Osteoblast (primary cell): ENCODE data around the gene CLDN14. TPM values are rescaled to one million over a fixed set of nuclear protein-coding genes. Genes with fewer than 3 reads are reported as not detected.

Source experiments
- DNase-seq: peaks from one replicate; pipeline ENCODE4 v3.0.0; 2011; ENCODE audit warnings: low spot score, mixed read lengths; ENCODE audit not compliant: insufficient read length; ENCODE audit errors: missing footprints
- H2AFZ ChIP-seq: 2 replicates; pipeline ENCODE4 v1.6.0; 2011; ENCODE audit warnings: mild to moderate bottlenecking, low read length
- H3K27ac ChIP-seq: 2 replicates; pipeline ENCODE4 v1.5.1; 2011; ENCODE audit warnings: mild to moderate bottlenecking, low read depth, low read length, moderate library complexity
- H3K27me3 ChIP-seq: 2 replicates; pipeline ENCODE4 v1.6.0; 2012; ENCODE audit warnings: mild to moderate bottlenecking, control low read depth, inconsistent platforms, low read length, moderate library complexity; ENCODE audit not compliant: insufficient read depth
- H3K36me3 ChIP-seq: 2 replicates; pipeline ENCODE4 v1.5.1; 2011; ENCODE audit warnings: mild to moderate bottlenecking, low read length, control low read depth, moderate library complexity; ENCODE audit not compliant: insufficient read depth
- H3K4me1 ChIP-seq: 2 replicates; pipeline ENCODE4 v1.5.1; 2011; ENCODE audit warnings: mild to moderate bottlenecking, low read length, control low read depth, moderate library complexity; ENCODE audit not compliant: insufficient read depth
- H3K4me2 ChIP-seq: 2 replicates; pipeline ENCODE4 v1.6.0; 2011; ENCODE audit warnings: mild to moderate bottlenecking, low read length; ENCODE audit not compliant: insufficient read depth
- H3K4me3 ChIP-seq: fragments of 200-600 bp; sonication (generic); 3 replicates; pipeline ENCODE4 v1.5.1; 2012; ENCODE audit warnings: mild to moderate bottlenecking, low read length, inconsistent platforms; ENCODE audit not compliant: insufficient read depth
- H3K79me2 ChIP-seq: 2 replicates; pipeline ENCODE4 v1.6.0; 2012; ENCODE audit warnings: mild to moderate bottlenecking, low read length, control low read depth, inconsistent platforms; ENCODE audit not compliant: insufficient read depth
- H3K9me3 ChIP-seq: 2 replicates; pipeline ENCODE4 v1.5.1; 2011; ENCODE audit warnings: low read depth, low read length, control low read depth
- H4K20me1 ChIP-seq: 2 replicates; pipeline ENCODE4 v1.6.0; 2012; ENCODE audit warnings: mild to moderate bottlenecking, low read length, control low read depth; ENCODE audit not compliant: insufficient read depth
- CTCF ChIP-seq: IDR thresholded peaks from 2 replicates; pipeline ENCODE4 v1.5.1; 2011; ENCODE audit warnings: mild to moderate bottlenecking, low read depth, low read length, moderate library complexity; ENCODE audit errors: extremely low read depth
- total RNA-seq: library from RNA; depleted of rRNA; stranded (reverse); fragments of >200 nt; gene quantifications from 2 replicates; pipeline ENCODE4 v1.2.3, GENCODE V29; 2012

Gene CLDN14
- total RNA-seq, 1 donor: 0.36 TPM

DNA sequence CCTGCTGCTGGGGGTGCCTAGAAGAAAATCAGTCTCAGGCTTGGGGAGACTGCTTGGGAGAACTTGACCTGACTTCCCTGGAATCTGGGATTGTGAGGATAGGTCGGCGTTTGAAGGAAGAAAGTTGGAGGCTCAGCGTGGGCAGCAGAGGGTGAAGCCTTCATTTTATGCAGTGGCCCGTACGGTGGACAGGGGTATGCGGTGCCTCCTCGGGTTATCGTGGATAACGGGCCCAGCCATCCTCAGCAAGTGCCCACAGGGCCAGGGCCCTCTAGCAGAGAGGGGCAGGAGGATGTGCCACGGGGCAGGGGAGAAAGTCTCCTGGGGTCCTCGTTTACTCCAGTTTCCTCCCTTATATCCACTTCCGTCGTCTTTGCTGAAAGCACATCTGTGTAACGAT is 60.7 kb downstream of the CLDN14 start:
- no peaks in the 10 kb centered on the region for H3K79me2 ChIP-seq
- no peak overlapping the region for H3K4me2 ChIP-seq
- no peaks in the 10 kb centered on the region for H4K20me1 ChIP-seq
- H2AFZ ChIP-seq: no peak overlapping the region
- no peak for TF ChIP-seq CTCF
- H3K4me1 ChIP-seq: peaks cover 7% of the 10 kb centered on the region
- no peaks in the 10 kb centered on the region for H3K9me3 ChIP-seq
- H3K36me3 ChIP-seq: peaks cover 3% of the 10 kb centered on the region
- no peaks in the 10 kb centered on the region for H3K27me3 ChIP-seq
- DNase-seq: no peak
- H3K27ac ChIP-seq: no peak overlapping the region
- no peak overlapping the region for H3K4me3 ChIP-seq

GRCh38 chr21:36415375-36415774 is 64.5 kb downstream of the CLDN14 start:
- Histone ChIP-seq H3K27ac (no peak overlapping the region), H4K20me1 (no peaks in the 10 kb centered on the region), H3K9me3 (no peaks in the 10 kb centered on the region), H3K79me2 (no peaks in the 10 kb centered on the region), H3K27me3 (no peaks in the 10 kb centered on the region), H3K4me1 (no peaks in the 10 kb centered on the region), H3K4me3 (no peak overlapping the region), H2AFZ (no peak overlapping the region), H3K4me2 (no peak overlapping the region), H3K36me3 (peaks cover 15% of the 10 kb centered on the region)
- no peak for TF ChIP-seq CTCF
- no peak for DNase-seq

DNA sequence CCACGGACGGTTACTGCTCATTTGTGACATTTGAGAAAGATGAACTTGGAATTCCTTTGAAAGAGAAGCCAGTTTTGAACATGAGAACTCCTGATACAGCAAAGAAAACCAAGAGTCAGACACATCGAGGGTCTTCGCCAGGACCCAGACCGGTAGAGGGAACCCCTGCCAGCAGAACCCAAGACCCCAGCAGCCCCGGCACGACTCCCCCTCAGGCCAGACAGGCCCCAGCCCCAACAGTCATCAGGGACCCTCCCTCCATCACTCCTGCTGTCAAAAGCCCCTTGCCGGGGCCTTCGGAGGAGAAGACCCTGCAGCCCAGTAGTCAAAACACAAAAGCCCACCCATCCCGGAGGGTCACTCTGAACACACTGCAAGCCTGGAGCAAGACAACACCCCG is 67.0 kb downstream of the CLDN14 start:
- no peak overlapping the region for H3K4me2 ChIP-seq
- H3K9me3 ChIP-seq: no peaks in the 10 kb centered on the region

DNA sequence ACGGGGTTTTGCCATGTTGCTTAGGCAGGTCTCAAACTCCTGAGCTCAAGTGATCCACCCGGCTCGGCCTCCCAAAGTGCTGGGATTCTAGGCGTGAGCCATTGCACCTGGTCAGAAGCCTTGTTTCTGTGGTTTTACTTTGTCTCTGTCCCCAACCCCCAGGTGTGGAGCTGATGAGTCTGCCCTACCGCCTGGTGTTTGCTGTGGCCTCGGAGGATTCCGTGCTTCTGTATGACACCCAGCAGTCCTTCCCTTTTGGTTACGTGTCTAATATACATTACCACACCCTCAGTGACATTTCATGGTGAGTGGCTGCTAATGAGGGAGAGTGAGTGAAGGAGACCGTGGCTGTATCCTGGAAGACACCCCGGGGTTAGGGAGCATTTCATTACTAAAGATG is 68.6 kb downstream of the CLDN14 start:
- Histone ChIP-seq H3K4me1 (no peaks in the 10 kb centered on the region), H3K27me3 (no peaks in the 10 kb centered on the region), H3K79me2 (no peaks in the 10 kb centered on the region), H3K27ac (no peak overlapping the region), H3K4me2 (no peak overlapping the region), H4K20me1 (no peaks in the 10 kb centered on the region), H3K36me3 (peaks cover 17% of the 10 kb centered on the region), H3K4me3 (no peak overlapping the region), H2AFZ (no peak overlapping the region), H3K9me3 (no peaks in the 10 kb centered on the region)
- TF ChIP-seq CTCF: no peak
- DNase-seq: no peak

More for the DNA sequence above, 67.0 kb downstream of the CLDN14 start:
- Histone ChIP-seq H3K79me2 (no peaks in the 10 kb centered on the region), H3K4me3 (no peak overlapping the region), H3K27ac (no peak overlapping the region), H3K27me3 (no peaks in the 10 kb centered on the region), H3K36me3 (peaks cover 15% of the 10 kb centered on the region), H3K4me1 (no peaks in the 10 kb centered on the region), H2AFZ (no peak overlapping the region), H4K20me1 (no peaks in the 10 kb centered on the region)
- no peak for DNase-seq
- TF ChIP-seq CTCF: no peak

Other genes starting within 250 kb of the CLDN14 start
- gene MORC3, start 159.9 kb downstream of the CLDN14 start, total RNA-seq: 37.4 and 40.2 TPM in 2 replicates
- gene CHAF1B, start 94.7 kb downstream of the CLDN14 start, total RNA-seq: 1.8 and 2.4 TPM in 2 replicates
- 2.7 and 3.6 TPM in 2 replicates for gene SIM2, start 219.0 kb upstream of the CLDN14 start, total RNA-seq